Esophagus muscularis mucosa (tissue), 3 donors: ENCODE results near the gene VSX1.

Experiments
- POLR2AphosphoS5 ChIP-seq, 2 donors: sonication (generic); formaldehyde crosslinking; IDR thresholded peaks; one replicate each; pipeline ENCODE4 v1.6.1; 2017; ENCODE audit warnings: antibody characterized with exemption in 2 of 2
- TF ChIP-seq, protein P1 (sequence below), 3 experiments: fragments of 200-600 bp in 2 of 3; fragments of 450-650 bp in 1 of 3; sonication (generic) in 2 of 3; IDR thresholded peaks; one replicate each; pipeline ENCODE4 v1.5.1; 2017 to 2019; ENCODE audit warnings: antibody characterized with exemption in 3 of 3, mild to moderate bottlenecking in 2 of 3, moderate library complexity in 1 of 3

GRCh38 chr20:25047766-25048165, 34.2 kb downstream of the VSX1 start:
- TF ChIP-seq POLR2AphosphoS5 (IDR thresholded peaks at IDR 0.05) = no peak
- TF ChIP-seq, protein P1, sequence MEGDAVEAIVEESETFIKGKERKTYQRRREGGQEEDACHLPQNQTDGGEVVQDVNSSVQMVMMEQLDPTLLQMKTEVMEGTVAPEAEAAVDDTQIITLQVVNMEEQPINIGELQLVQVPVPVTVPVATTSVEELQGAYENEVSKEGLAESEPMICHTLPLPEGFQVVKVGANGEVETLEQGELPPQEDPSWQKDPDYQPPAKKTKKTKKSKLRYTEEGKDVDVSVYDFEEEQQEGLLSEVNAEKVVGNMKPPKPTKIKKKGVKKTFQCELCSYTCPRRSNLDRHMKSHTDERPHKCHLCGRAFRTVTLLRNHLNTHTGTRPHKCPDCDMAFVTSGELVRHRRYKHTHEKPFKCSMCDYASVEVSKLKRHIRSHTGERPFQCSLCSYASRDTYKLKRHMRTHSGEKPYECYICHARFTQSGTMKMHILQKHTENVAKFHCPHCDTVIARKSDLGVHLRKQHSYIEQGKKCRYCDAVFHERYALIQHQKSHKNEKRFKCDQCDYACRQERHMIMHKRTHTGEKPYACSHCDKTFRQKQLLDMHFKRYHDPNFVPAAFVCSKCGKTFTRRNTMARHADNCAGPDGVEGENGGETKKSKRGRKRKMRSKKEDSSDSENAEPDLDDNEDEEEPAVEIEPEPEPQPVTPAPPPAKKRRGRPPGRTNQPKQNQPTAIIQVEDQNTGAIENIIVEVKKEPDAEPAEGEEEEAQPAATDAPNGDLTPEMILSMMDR (IDR thresholded peaks at IDR 0.05) = no peak
